Activated CD8-positive, alpha-beta memory T cell treated with anti-CD3 and anti-CD28 coated beads, Interleukin-2, amount 50 U/mL, for 1 hour (primary cell): ENCODE results near the gene HMOX2.

Source experiments
- DNase-seq: peaks from one replicate; pipeline ENCODE4 v3.0.0-alpha.2; 2020; ENCODE audit errors: extremely low read depth

The HMOX2 gene

GRCh38 chr16:4500272-4500671, 24.1 kb downstream of the HMOX2 start:
- DNase-seq, result no peak

GRCh38 chr16:4501071-4501478, 24.9 kb downstream of the HMOX2 start:
- DNase-seq, result no peak

GRCh38 chr16:4505356-4506147, 29.4 kb downstream of the HMOX2 start:
- peak; percentile 81 for DNase-seq

GRCh38 chr16:4506450-4506849, 30.3 kb downstream of the HMOX2 start:
- peak; percentile 20 for DNase-seq

GRCh38 chr16:4507588-4508345, 31.6 kb downstream of the HMOX2 start:
- no peak for DNase-seq

- no peak for DNase-seq
These were observed 32.6 kb downstream of the HMOX2 start for GRCh38 chr16:4508806-4509205.

GRCh38 chr16:4509420-4509819, 33.2 kb downstream of the HMOX2 start:
- no peak for DNase-seq

GRCh38 chr16:4510131-4510530, 33.9 kb downstream of the HMOX2 start:
- DNase-seq, result no peak

GRCh38 chr16:4510747-4511426, 34.7 kb downstream of the HMOX2 start:
- no peak for DNase-seq

- no peak for DNase-seq
These were observed 35.4 kb downstream of the HMOX2 start for GRCh38 chr16:4511441-4512082.

GRCh38 chr16:4512473-4512872, 36.3 kb downstream of the HMOX2 start:
- no peak for DNase-seq

GRCh38 chr16:4513086-4513860, 37.1 kb downstream of the HMOX2 start:
- no peak for DNase-seq

GRCh38 chr16:4513881-4514280, 37.7 kb downstream of the HMOX2 start:
- no peak for DNase-seq

- no peak for DNase-seq
These were observed 38.4 kb downstream of the HMOX2 start for GRCh38 chr16:4514606-4515005.

- no peak for DNase-seq
These were observed 39.5 kb downstream of the HMOX2 start for GRCh38 chr16:4515611-4516233.

- no peak for DNase-seq
These were observed 41.8 kb downstream of the HMOX2 start for GRCh38 chr16:4517812-4518680.

- no peak for DNase-seq
These were observed 43.3 kb downstream of the HMOX2 start for GRCh38 chr16:4519274-4520058.

GRCh38 chr16:4520913-4521312, 44.7 kb downstream of the HMOX2 start:
- DNase-seq, result no peak

- DNase-seq, result no peak
These were observed 45.9 kb downstream of the HMOX2 start for GRCh38 chr16:4522051-4522581.
